ENCODE measurements around the gene MACROD2.

DNA sequence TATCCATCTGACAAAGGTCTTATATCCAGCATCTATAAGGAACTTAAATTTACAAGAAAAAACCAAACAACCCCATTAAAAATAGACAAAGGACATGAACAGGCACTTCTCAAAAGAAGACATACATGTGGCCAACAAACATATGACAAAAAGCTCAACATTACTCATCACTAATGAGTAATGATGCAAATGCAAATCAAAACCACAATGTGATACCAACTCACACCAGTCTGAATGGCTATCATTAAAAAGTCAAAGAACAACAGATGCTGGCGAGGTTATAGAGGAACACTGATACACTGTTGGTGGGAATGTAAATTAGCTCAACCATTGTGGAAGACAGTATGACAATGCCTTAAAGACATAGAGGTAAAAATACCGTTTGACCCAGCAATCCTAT is 13.9 kb downstream of the MACROD2 start:
- TF ChIP-seq POLR2A (IDR thresholded peaks at IDR 0.05), result no peak
- TF ChIP-seq, protein P1, sequence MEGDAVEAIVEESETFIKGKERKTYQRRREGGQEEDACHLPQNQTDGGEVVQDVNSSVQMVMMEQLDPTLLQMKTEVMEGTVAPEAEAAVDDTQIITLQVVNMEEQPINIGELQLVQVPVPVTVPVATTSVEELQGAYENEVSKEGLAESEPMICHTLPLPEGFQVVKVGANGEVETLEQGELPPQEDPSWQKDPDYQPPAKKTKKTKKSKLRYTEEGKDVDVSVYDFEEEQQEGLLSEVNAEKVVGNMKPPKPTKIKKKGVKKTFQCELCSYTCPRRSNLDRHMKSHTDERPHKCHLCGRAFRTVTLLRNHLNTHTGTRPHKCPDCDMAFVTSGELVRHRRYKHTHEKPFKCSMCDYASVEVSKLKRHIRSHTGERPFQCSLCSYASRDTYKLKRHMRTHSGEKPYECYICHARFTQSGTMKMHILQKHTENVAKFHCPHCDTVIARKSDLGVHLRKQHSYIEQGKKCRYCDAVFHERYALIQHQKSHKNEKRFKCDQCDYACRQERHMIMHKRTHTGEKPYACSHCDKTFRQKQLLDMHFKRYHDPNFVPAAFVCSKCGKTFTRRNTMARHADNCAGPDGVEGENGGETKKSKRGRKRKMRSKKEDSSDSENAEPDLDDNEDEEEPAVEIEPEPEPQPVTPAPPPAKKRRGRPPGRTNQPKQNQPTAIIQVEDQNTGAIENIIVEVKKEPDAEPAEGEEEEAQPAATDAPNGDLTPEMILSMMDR (IDR thresholded peaks at IDR 0.05), result no peak

All from ovary (tissue), 3 donors.